ENCODE results near the gene KANSL1.

DNA sequence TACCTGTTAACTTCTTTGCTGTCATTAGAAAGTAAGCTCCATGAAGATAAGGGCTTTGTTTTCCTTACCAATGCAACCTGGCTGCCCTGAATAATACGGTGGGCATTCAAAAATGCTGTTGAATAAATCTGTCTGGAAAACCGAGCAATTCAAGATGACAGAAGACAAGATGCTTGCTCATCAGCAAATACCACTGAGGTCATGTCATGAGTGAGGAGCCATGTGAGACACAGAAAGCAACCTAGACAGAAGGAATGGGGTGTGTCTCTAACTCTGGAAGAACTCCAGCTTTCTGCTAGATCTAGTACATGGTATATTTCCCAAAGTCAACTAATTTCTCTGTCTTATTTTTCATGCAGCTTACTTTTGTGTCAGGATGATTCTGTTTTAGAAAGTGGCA lies 130.0 kb downstream of the KANSL1 start:
- no peak for TF ChIP-seq RARB (CRISPR knock-in tag; IDR thresholded peaks at IDR 0.05)
- TF ChIP-seq BACH2 (CRISPR knock-in tag; IDR thresholded peaks at IDR 0.05; ENCODE audit: borderline replicate concordance) = no peak
- TF ChIP-seq ZFP3 (CRISPR knock-in tag; IDR thresholded peaks at IDR 0.05) = no peak
- TF ChIP-seq ZC3H10 (CRISPR knock-in tag; IDR thresholded peaks at IDR 0.05) = no peak
- no peak for TF ChIP-seq GLIS3 (CRISPR knock-in tag; IDR thresholded peaks at IDR 0.05)
- peak; percentile 48 for TF ChIP-seq ISL1 (CRISPR knock-in tag; IDR thresholded peaks at IDR 0.05)
- no peak for TF ChIP-seq PPARA (CRISPR knock-in tag; IDR thresholded peaks at IDR 0.05; ENCODE audit: borderline replicate concordance)
- TF ChIP-seq, protein P1, sequence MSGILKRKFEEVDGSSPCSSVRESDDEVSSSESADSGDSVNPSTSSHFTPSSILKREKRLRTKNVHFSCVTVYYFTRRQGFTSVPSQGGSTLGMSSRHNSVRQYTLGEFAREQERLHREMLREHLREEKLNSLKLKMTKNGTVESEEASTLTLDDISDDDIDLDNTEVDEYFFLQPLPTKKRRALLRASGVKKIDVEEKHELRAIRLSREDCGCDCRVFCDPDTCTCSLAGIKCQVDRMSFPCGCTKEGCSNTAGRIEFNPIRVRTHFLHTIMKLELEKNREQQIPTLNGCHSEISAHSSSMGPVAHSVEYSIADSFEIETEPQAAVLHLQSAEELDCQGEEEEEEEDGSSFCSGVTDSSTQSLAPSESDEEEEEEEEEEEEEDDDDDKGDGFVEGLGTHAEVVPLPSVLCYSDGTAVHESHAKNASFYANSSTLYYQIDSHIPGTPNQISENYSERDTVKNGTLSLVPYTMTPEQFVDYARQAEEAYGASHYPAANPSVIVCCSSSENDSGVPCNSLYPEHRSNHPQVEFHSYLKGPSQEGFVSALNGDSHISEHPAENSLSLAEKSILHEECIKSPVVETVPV (CRISPR knock-in tag; IDR thresholded peaks at IDR 0.05) = no peak
- TF ChIP-seq, protein P2, sequence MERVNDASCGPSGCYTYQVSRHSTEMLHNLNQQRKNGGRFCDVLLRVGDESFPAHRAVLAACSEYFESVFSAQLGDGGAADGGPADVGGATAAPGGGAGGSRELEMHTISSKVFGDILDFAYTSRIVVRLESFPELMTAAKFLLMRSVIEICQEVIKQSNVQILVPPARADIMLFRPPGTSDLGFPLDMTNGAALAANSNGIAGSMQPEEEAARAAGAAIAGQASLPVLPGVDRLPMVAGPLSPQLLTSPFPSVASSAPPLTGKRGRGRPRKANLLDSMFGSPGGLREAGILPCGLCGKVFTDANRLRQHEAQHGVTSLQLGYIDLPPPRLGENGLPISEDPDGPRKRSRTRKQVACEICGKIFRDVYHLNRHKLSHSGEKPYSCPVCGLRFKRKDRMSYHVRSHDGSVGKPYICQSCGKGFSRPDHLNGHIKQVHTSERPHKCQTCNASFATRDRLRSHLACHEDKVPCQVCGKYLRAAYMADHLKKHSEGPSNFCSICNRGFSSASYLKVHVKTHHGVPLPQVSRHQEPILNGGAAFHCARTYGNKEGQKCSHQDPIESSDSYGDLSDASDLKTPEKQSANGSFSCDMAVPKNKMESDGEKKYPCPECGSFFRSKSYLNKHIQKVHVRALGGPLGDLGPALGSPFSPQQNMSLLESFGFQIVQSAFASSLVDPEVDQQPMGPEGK (CRISPR knock-in tag; IDR thresholded peaks at IDR 0.05; ENCODE audit: borderline replicate concordance) = no peak
- no peak for TF ChIP-seq OSR1 (CRISPR knock-in tag; IDR thresholded peaks at IDR 0.05)
- no peak for TF ChIP-seq POU6F1 (CRISPR knock-in tag; IDR thresholded peaks at IDR 0.05; ENCODE audit: borderline replicate concordance, low read depth)
